Kidney tubule cell (primary cell): ENCODE data around the gene PKP3.
"Not testable (repeated sequence)": the region's sequence is repeated elsewhere in the genome, so short reads cannot be mapped to it uniquely, and the experiment has no call there.

ENCODE experiments used
- DNase-seq: peaks from one replicate; pipeline ENCODE4 v3.0.0-alpha.2; 2018; ENCODE audit warnings: low spot score

Gene PKP3

GRCh38 chr11:379205-380094 is 14.6 kb upstream of the PKP3 start:
- no peak for DNase-seq

GRCh38 chr11:380095-380480 is 13.9 kb upstream of the PKP3 start:
- no peak for DNase-seq

- no peak for DNase-seq
Measured at GRCh38 chr11:380491-380890, 13.5 kb upstream of the PKP3 start.

- DNase-seq, result no peak
Measured at GRCh38 chr11:380996-381395, 13.0 kb upstream of the PKP3 start.

GRCh38 chr11:381501-382072 is 12.4 kb upstream of the PKP3 start:
- DNase-seq, result no peak

- DNase-seq, result no peak
Measured at GRCh38 chr11:382081-382629, 11.9 kb upstream of the PKP3 start.

- DNase-seq, result no peak
Measured at GRCh38 chr11:383431-383830, 10.6 kb upstream of the PKP3 start.

GRCh38 chr11:384511-384910 is 9.5 kb upstream of the PKP3 start:
- DNase-seq, result no peak

GRCh38 chr11:385594-386351 is 8.2 kb upstream of the PKP3 start:
- DNase-seq, result no peak

GRCh38 chr11:386483-386882 is 7.5 kb upstream of the PKP3 start:
- no peak for DNase-seq

- no peak for DNase-seq
Measured at GRCh38 chr11:387193-387793, 6.7 kb upstream of the PKP3 start.

- DNase-seq, result not testable (repeated sequence)
Measured at GRCh38 chr11:389369-389768, 4.6 kb upstream of the PKP3 start.

- DNase-seq, result no peak
Measured at GRCh38 chr11:390175-390574, 3.8 kb upstream of the PKP3 start.

- DNase-seq, result no peak
Measured at GRCh38 chr11:391117-392017, 2.6 kb upstream of the PKP3 start.

- DNase-seq, result no peak
Measured at GRCh38 chr11:392102-392777, 1.8 kb upstream of the PKP3 start.

GRCh38 chr11:393219-394033 is 583 bp upstream of the PKP3 start:
- DNase-seq, result peak; percentile 74

GRCh38 chr11:394858-395655 is 1.0 kb downstream of the PKP3 start:
- DNase-seq, result no peak

GRCh38 chr11:395866-396265 is 1.9 kb downstream of the PKP3 start:
- no peak for DNase-seq

- DNase-seq, result peak; percentile 61
Measured at GRCh38 chr11:396511-396947, 2.5 kb downstream of the PKP3 start.
